Adipocyte (in vitro differentiated cells): Measurements from ENCODE around the gene MITF.

Experiments
- DNase-seq: peaks from one replicate; pipeline ENCODE4 v3.0.0-alpha.2; 2015; ENCODE audit warnings: low read depth
- H3K27me3 ChIP-seq: replicated peaks from 2 replicates; pipeline ENCODE4 v1.7.0; 2013; ENCODE audit warnings: mild to moderate bottlenecking, low read length, moderate library complexity; ENCODE audit not compliant: control insufficient read depth, insufficient read depth
- H3K36me3 ChIP-seq: 2 replicates; pipeline ENCODE4 v1.7.0; 2013; ENCODE audit warnings: low read length, mild to moderate bottlenecking, moderate library complexity; ENCODE audit not compliant: control insufficient read depth, insufficient read depth, severe bottlenecking
- H3K4me1 ChIP-seq: 2 replicates; pipeline ENCODE4 v1.7.0; 2013; ENCODE audit warnings: mild to moderate bottlenecking, low read length, moderate library complexity; ENCODE audit not compliant: control insufficient read depth, insufficient read depth
- H3K4me3 ChIP-seq: 2 replicates; pipeline ENCODE4 v1.7.0; 2013; ENCODE audit warnings: mild to moderate bottlenecking, low read length, moderate library complexity
- H3K9ac ChIP-seq: 2 replicates; pipeline ENCODE4 v1.7.0; 2013; ENCODE audit warnings: mild to moderate bottlenecking, low read length, moderate library complexity
- H3K9me3 ChIP-seq: 2 replicates; pipeline ENCODE4 v1.7.0; 2013; ENCODE audit warnings: mild to moderate bottlenecking, low read length, moderate library complexity; ENCODE audit not compliant: control insufficient read depth

The MITF gene

GRCh38 chr3:69729147-69729919 lies 9.9 kb upstream of the MITF start:
- H3K9me3 ChIP-seq: no peaks in the 10 kb centered on the region
- DNase-seq: no peak
- H3K36me3 ChIP-seq: no peaks in the 10 kb centered on the region

GRCh38 chr3:69731080-69731479 lies 8.2 kb upstream of the MITF start:
- Histone ChIP-seq H3K4me1 (peaks cover 3% of the 10 kb centered on the region), H3K4me3 (no peak overlapping the region), H3K27me3 (no peaks in the 10 kb centered on the region), H3K9ac (no peak overlapping the region), H3K36me3 (no peaks in the 10 kb centered on the region), H3K9me3 (no peaks in the 10 kb centered on the region)
- no peak for DNase-seq

More at GRCh38 chr3:69729147-69729919, 9.9 kb upstream of the MITF start:
- Histone ChIP-seq H3K4me3 (no peak overlapping the region), H3K27me3 (no peaks in the 10 kb centered on the region), H3K4me1 (peaks cover 6% of the 10 kb centered on the region), H3K9ac (no peak overlapping the region)

- Histone ChIP-seq H3K27me3 (no peaks in the 10 kb centered on the region), H3K4me3 (no peak overlapping the region), H3K4me1 (peaks cover 21% of the 10 kb centered on the region), H3K9me3 (no peaks in the 10 kb centered on the region), H3K36me3 (no peaks in the 10 kb centered on the region), H3K9ac (no peak overlapping the region)
- no peak for DNase-seq
These were observed 3.4 kb upstream of the MITF start for GRCh38 chr3:69735893-69736292.

- no peak for DNase-seq
- Histone ChIP-seq H3K4me1 (peaks cover 36% of the 10 kb centered on the region), H3K27me3 (no peaks in the 10 kb centered on the region), H3K4me3 (no peak overlapping the region), H3K9ac (no peak overlapping the region), H3K36me3 (no peaks in the 10 kb centered on the region), H3K9me3 (no peaks in the 10 kb centered on the region)
These were observed 1.9 kb upstream of the MITF start for GRCh38 chr3:69737392-69737791.

DNA sequence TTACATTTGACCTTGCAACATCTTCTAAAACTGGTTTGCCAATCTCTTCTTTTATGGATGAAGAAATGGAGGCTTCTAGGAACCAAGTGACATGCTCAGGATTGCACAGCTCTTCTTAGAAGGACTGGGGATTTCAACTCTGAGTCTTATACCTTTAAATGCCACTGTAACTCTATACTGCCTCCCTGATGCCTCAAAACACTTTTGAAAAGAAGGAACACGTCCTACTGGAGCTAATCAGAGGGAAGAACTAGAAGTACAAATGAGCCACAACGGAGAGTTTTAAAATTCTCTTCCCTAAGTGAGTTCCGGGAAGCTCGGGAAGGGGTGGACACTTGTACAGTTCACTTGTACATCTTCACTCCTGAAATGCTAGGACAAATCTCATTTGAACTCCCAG lies 949 bp upstream of the MITF start:
- H3K4me3 ChIP-seq: peak overlapping the region; percentile 92
- H3K27me3 ChIP-seq: no peaks in the 10 kb centered on the region
- peaks cover 36% of the 10 kb centered on the region for H3K4me1 ChIP-seq
- no peaks in the 10 kb centered on the region for H3K36me3 ChIP-seq
- DNase-seq: peak; percentile 50
- H3K9ac ChIP-seq: peak overlapping the region; percentile 91
- no peaks in the 10 kb centered on the region for H3K9me3 ChIP-seq

- DNase-seq: no peak
- Histone ChIP-seq H3K9ac (peak overlapping the region; percentile 91), H3K9me3 (no peaks in the 10 kb centered on the region), H3K36me3 (no peaks in the 10 kb centered on the region), H3K4me3 (peak overlapping the region; percentile 92), H3K4me1 (peaks cover 36% of the 10 kb centered on the region), H3K27me3 (no peaks in the 10 kb centered on the region)
These were observed 433 bp upstream of the MITF start for GRCh38 chr3:69738859-69739203.

- peak; percentile 15 for DNase-seq
- no peaks in the 10 kb centered on the region for H3K36me3 ChIP-seq
- H3K9ac ChIP-seq: peak overlapping the region; percentile 91
- no peaks in the 10 kb centered on the region for H3K9me3 ChIP-seq
- no peaks in the 10 kb centered on the region for H3K27me3 ChIP-seq
- H3K4me3 ChIP-seq: peak overlapping the region; percentile 92
- peaks cover 46% of the 10 kb centered on the region for H3K4me1 ChIP-seq
These were observed 1.1 kb downstream of the MITF start for GRCh38 chr3:69740103-69741021.

GRCh38 chr3:69741032-69741767 lies 1.9 kb downstream of the MITF start:
- H3K4me1 ChIP-seq: peaks cover 53% of the 10 kb centered on the region
- no peaks in the 10 kb centered on the region for H3K9me3 ChIP-seq
- no peaks in the 10 kb centered on the region for H3K27me3 ChIP-seq
- peak overlapping the region; percentile 92 for H3K4me3 ChIP-seq
- H3K9ac ChIP-seq: peak overlapping the region; percentile 91
- H3K36me3 ChIP-seq: no peaks in the 10 kb centered on the region
- DNase-seq: no peak

DNA sequence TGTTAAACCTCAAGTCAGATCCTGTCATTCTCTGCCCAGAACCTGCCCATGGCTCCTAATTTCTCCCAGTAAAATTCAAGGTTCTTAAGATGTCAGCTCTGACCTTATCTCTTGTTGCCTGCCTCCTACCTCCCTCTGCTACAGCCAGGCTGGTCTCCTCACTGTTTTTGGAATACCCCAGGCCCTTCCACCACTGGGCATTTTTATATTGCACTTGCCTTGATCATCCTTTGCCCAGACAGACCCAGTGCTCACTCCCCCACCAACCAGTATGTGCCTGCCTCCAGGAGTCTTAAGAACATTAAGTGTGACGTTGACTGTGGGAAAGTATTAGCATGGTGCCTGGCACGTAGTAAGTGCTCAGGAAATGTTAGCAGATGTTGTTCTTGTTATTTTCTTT lies 3.1 kb downstream of the MITF start:
- Histone ChIP-seq H3K4me1 (peaks cover 59% of the 10 kb centered on the region), H3K36me3 (no peaks in the 10 kb centered on the region), H3K9me3 (no peaks in the 10 kb centered on the region), H3K4me3 (no peak overlapping the region), H3K9ac (no peak overlapping the region), H3K27me3 (no peaks in the 10 kb centered on the region)
- no peak for DNase-seq

GRCh38 chr3:69743975-69744906 lies 5.0 kb downstream of the MITF start:
- H3K4me3 ChIP-seq: no peak overlapping the region
- DNase-seq: no peak
- no peaks in the 10 kb centered on the region for H3K27me3 ChIP-seq
- H3K9ac ChIP-seq: no peak overlapping the region
- peaks cover 67% of the 10 kb centered on the region for H3K4me1 ChIP-seq
- H3K36me3 ChIP-seq: no peaks in the 10 kb centered on the region
- H3K9me3 ChIP-seq: no peaks in the 10 kb centered on the region
